ENCODE data around the gene PPM1M.

The PPM1M gene, protein sequence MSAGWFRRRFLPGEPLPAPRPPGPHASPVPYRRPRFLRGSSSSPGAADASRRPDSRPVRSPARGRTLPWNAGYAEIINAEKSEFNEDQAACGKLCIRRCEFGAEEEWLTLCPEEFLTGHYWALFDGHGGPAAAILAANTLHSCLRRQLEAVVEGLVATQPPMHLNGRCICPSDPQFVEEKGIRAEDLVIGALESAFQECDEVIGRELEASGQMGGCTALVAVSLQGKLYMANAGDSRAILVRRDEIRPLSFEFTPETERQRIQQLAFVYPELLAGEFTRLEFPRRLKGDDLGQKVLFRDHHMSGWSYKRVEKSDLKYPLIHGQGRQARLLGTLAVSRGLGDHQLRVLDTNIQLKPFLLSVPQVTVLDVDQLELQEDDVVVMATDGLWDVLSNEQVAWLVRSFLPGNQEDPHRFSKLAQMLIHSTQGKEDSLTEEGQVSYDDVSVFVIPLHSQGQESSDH

DNA sequence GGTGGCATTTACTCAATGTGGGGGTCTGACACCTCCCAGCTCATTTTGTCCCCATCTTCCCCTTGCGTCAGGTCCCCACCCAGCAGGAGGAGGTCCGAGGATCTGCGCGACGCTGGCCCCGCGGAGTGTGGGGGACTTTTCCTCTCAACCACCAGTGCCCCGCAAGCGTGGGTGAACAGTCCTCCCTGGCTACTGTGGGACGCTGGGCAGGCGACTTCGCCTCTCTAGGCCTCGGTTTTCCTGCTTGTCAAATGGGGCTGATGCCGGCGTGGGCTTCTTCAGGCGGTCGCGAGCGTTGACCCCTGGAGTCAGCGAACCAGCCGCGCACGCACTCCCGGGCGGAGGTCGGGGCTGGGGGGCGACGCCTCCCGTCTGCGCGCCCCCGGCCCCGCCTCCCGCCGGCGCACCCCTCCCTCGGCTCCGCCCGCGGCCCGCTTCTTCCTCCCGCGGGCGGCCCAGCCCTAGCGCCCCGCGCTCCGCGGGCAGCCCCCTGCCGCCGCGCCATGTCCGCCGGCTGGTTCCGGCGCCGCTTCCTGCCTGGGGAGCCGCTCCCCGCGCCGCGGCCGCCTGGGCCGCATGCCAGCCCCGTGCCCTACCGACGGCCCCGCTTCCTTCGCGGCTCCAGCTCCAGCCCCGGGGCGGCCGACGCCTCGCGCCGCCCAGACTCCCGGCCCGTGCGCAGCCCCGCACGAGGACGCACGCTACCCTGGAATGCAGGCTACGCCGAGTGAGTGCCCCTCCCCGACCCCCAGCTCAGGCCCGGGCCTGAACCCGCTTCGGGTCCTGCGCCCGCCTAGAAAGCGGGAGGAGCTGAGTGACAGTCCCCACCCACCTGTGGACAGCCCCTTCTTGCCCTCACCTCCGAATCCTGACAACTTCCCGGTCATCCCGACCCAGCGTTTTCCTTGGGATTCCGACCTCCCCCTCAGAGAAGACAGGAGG, at the start of gene PPM1M:
TSS of gene PPM1M (plus strand) at position 438 of the 942 bp plus-strand sequence. CDS start at position 504, 66 bp downstream.
- DNase-seq (ENCODE audit: low spot score) = peak; percentile 51

DNA sequence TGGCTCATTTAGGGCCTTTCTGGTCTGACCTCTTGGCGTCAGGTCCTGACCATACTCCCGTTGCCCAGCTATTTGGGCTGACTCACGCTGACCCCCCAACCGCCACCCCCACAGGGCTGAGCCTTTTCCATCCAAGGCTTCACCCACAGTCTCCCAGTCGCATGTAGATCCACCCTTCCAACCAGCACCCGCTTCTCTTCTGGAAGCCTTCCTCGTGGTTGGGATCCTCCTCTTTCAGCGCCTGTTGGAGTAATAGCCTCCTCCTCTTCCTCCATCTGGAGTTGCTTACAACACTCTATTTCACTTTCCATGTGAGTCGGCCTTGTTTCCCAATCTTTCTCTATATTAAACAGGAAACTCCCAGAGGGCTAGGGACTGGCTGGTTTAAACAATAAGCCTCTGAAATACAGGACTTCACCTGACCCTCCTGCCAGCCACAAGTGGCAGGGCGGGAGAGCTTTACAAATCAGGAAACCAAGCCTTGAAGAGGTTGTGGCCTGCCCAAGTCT, 49.7 kb upstream of the PPM1M start:
- no peak for DNase-seq (ENCODE audit: low spot score)

DNA sequence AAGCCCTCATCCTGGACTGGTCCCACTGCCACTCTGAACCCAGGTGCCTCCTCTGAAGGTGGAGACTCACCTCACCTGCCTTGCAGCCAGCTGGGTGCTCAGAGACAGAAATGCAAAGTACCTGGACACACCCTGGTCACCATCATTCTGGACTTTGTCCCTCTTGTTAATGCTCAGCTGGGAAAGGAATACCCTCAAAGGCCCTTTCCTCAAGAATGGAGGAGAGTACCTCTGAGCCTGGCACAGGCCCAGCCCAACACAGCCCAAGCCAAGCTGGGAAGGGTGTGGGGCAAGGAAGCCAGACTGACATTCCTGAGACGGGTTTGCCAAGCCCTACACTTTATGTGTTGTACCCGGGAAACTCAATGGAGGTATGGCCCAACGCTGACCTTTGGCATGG, 48.6 kb upstream of the PPM1M start:
- no peak for DNase-seq (ENCODE audit: low spot score)

DNA sequence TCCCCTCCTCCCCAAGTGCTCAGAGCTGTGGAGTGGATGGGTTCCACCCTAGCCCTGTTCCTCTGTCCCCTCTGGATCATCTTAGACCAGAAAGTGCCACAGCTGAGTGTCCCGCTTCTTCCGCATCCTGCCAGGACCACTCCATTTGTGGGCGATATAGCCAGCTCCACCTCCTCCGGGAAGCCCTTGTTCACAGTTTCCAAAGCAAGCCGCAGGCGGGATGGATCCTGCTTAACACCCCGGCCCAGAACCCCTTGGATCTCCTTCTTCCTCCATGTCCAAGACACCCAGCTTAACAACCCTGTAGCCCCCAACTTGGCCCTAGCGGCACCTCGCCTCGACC, 48.1 kb upstream of the PPM1M start:
- DNase-seq (ENCODE audit: low spot score) = no peak

DNA sequence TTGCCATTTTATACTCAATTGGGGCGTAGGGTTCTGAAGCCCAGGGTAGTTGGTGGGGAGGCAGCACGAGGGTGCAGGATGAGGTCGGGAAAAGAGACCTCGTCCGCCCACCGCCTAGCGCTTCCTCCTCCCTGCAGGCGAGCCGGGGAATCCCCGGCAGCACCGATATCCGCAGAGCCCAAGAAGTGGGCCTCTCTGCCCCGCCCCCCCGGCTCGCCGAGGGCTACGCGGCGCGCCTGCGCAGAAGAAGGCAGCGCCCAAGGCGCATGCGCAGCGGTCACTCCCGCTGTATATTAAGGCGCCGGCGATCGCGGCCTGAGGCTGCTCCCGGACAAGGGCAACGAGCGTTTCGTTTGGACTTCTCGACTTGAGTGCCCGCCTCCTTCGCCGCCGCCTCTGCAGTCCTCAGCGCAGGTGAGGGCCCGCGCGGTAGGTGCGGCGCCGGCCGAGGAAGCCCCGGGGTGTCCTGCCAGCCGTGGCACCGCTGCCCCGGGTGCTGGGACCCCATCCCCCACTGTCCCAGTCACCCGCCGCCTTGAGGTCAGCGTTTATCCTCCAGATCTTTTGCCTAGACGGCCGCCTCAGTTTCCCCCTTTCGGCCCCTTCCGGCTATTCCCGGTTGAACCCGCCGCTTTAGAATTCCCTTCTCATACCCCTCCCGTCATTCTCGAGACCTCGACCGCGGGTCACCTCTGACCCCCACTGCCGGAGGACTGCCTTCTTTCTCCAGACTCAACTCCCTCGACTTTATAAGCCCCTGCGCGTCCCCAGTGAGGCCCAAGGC, 47.5 kb upstream of the PPM1M start, which contains the start of gene ALAS1:
TSS of gene ALAS1 (plus strand) at position 319 of the 784 bp plus-strand sequence. CDS start 1,082 bp downstream, outside the sequence.
- DNase-seq (ENCODE audit: low spot score) = peak; percentile 90

DNA sequence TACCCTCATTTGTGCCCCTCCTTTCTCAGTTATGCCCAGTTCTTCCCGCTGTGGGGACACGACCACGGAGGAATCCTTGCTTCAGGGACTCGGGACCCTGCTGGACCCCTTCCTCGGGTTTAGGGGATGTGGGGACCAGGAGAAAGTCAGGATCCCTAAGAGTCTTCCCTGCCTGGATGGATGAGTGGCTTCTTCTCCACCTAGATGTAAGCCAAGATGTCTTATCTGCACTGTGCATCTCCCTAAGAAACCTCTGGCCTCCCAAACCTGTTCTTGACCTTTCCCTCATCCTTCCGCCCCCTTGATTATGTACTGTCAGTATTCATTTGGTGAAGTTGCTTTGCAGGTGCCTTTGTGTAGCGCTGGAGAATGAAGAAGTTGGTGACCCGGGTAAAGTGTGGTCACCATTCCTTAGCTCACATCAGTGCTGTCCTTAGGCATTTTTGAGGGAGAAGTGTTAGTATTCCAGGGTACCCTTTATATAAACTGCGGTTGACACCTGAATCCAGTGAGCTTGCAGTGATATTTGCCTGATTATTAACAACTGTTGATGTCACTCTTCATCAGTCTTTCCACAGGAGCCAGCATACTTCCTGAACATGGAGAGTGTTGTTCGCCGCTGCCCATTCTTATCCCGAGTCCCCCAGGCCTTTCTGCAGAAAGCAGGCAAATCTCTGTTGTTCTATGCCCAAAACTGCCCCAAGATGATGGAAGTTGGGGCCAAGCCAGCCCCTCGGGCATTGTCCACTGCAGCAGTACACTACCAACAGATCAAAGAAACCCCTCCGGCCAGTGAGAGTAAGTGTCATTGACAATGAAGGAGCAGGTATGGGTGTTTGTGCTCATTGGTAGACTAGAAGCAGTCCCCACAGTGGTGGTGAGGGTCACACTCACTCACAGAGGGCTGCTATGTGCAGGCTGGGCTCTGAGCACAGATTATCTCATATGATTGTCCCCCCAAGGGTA, 46.6 kb upstream of the PPM1M start:
- no peak for DNase-seq (ENCODE audit: low spot score)

DNA sequence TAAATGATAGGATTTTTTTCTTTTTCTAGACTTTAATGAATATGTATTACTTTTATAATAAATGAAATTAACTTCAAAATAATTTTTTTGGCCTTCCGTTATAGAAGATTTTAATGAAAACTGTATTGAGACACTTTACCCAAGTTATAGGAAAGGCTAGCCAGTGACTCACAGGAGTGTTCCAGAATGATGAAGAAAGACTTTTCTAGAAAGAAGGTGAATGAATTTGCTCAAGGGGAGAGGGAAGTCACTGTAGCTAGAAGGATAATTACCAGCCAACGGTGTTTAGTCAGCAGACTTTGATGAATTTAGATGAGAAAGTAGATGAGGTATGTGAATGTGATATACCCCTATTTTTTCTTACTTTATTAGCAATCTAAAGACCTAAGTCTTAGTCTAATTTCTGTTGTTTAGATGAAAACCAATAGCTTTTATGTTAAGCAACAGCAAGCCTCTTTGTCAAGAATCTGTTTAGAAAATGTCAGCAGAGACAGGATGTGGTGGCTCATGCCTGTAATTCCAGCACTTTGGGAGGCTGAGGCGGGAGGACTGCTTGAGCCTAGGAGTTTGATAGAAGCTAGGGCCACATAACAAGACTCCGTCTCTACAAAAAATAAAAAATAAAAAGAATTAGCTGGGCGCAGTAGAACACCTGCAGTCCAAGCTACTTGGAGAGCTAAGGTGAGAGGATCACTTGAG, 44.4 kb upstream of the PPM1M start:
- DNase-seq (ENCODE audit: low spot score) = peak; percentile 21

DNA sequence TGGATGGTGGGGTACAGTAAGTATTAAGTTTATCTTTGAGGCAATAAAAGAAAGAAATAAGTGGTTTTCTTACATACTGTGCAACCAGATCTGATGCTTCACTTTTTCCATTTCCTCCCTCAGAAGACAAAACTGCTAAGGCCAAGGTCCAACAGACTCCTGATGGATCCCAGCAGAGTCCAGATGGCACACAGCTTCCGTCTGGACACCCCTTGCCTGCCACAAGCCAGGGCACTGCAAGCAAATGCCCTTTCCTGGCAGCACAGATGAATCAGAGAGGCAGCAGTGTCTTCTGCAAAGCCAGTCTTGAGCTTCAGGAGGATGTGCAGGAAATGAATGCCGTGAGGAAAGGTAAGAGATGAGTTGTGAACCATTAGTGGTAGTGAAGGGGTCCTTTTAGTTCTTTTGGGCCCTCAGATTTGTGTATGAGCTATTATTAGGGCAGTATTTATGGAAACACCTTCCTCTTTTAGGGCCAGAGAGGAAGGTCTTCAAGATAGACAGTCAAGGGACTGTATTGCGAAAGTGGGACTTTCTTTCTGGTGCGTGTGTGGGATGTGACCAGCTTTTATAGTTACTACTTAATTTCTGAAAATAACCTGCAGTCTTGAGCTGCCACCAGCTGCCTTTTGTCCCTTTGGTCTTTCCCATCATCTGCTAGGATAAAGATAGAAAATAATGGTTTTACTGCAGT, 43.0 kb upstream of the PPM1M start:
- DNase-seq (ENCODE audit: low spot score) = no peak

DNA sequence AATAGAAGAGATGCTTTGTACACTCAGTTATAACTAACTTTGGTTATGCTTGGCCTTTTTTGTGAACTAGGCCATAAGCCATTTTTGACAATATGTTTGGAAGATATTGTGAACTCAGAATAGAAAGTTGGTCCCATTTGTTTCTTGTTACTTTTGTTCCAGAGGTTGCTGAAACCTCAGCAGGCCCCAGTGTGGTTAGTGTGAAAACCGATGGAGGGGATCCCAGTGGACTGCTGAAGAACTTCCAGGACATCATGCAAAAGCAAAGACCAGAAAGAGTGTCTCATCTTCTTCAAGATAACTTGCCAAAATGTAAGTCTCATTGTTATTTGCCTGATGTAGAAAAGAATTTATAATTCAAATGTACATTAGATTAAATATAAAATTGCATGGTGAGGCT, 41.9 kb upstream of the PPM1M start:
- DNase-seq (ENCODE audit: low spot score) = no peak

DNA sequence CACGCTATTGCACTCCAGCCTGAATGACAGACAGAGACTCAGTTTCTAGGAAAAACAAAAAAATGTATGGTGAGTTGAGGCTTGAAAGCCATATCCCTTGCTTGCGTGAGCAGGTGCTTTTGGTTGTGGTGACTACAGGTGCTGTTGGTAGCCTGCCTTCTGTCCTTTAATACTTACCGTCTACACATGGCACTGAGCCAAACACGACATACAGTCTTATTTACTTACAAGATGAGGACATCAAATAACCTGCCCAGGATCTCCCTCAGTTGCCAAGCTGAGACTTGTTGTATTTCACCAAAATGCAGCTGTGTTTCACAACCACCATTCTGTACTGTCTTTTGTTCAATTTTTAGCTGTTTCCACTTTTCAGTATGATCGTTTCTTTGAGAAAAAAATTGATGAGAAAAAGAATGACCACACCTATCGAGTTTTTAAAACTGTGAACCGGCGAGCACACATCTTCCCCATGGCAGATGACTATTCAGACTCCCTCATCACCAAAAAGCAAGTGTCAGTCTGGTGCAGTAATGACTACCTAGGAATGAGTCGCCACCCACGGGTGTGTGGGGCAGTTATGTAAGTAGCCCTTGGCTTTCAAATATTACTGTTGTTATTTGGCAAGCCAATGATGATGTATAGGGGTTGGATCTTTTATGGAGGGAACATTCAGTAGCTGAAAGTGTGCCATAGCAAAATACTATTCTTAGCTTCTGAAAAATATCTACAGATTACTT, 41.1 kb upstream of the PPM1M start:
- peak; percentile 45 for DNase-seq (ENCODE audit: low spot score)

DNA sequence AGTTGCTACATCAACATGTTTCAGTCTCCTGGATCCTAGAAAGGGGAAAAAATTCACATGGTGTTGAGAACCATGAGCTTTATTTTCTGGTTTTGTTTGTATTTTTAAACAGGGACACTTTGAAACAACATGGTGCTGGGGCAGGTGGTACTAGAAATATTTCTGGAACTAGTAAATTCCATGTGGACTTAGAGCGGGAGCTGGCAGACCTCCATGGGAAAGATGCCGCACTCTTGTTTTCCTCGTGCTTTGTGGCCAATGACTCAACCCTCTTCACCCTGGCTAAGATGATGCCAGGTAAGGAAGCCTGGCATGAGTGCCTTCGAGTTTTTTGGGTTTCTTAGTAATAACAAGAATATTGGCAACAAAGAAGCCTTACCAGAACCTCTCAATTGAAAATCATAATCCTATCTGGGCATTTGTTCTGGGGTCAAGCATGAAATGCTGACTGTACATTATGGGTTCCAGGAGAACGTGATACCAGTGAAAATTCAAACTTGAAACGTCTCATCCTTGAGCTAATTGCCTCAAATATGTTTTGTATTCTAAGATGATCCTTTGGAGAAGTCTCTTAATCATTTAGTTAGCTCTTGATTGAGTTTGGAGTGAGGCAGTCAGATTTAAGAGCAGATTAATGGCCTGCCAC, 39.7 kb upstream of the PPM1M start:
- no peak for DNase-seq (ENCODE audit: low spot score)

DNA sequence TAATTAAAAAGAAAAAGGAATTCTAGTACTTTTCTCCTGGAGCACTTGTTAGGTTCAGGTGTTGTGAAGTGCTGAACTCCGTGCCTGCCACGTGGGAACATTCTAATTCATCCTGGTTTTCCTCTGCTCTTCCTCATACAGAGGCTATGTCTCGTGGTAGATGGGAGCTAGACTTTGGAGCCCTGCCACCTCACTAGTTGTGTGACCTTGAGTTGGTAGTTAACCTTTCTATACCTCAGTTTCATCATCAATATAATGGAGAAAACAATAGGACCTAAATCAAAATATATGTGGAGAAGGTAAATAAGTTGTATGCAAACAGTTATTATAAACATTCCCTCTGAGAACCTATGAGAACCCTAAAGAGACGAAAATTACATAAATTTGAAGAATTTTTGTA, 37.0 kb upstream of the PPM1M start:
- DNase-seq (ENCODE audit: low spot score) = no peak

DNA sequence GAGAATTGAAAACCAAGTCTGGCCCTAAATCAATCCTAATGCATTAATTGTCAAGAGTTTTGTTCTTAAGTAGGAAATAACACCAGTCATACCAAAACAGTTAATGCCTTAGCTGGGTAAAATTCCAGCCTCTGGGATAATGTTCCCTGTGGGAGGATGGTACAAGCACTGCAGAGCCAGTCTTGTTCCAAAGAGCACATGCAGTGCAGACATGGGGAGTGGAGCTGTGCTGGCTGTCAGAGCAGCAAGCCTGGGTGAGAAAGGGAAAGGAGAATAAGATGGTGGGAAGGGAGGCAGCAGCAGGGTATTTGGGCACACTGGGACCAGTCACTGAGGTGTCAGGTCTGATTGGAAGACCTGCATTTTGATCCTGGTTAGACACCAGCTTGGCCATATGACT, 35.5 kb upstream of the PPM1M start:
- no peak for DNase-seq (ENCODE audit: low spot score)

DNA sequence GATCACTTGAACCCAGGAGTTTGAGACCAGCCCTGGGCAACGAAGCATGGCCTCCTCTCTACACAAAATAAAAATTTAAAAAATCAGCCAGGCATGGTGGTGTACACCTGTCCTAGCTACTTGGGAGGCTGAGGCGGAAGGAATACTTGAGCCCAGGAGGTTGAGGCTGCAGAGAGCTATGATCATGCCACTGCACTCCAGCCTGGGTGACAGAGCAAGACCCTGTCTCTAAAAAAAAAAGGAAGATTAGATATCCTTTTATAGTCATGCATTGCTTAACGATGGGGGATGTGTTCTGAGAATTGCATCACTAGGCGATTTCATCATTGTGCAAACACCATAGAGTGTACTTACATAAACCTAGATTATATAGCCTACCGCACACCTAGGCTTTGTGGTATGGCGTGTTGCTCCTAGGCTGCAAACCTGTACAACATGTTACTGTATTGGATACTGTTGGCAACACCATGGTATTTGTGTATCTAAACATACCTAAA, 35.0 kb upstream of the PPM1M start:
- no peak for DNase-seq (ENCODE audit: low spot score)

DNA sequence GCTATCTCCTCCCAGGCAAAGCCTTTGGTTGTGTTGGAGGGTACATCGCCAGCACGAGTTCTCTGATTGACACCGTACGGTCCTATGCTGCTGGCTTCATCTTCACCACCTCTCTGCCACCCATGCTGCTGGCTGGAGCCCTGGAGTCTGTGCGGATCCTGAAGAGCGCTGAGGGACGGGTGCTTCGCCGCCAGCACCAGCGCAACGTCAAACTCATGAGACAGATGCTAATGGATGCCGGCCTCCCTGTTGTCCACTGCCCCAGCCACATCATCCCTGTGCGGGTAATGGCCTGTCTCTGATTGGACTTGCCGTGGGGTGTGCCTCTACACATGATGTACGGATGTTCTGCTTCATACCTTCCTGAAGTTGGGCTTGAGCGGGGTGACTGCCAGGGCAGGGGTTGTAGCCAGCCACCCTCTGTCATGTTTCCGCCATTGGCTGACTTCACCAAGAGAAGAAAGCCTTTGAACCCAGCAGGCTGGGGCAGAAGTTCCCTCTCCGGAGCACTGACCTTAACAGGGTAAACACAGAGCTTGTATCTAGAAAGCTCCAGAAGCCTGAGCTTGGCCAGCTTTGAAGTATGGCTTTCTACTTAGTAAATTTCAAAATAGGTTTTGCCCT, 34.2 kb upstream of the PPM1M start:
- DNase-seq (ENCODE audit: low spot score) = no peak

DNA sequence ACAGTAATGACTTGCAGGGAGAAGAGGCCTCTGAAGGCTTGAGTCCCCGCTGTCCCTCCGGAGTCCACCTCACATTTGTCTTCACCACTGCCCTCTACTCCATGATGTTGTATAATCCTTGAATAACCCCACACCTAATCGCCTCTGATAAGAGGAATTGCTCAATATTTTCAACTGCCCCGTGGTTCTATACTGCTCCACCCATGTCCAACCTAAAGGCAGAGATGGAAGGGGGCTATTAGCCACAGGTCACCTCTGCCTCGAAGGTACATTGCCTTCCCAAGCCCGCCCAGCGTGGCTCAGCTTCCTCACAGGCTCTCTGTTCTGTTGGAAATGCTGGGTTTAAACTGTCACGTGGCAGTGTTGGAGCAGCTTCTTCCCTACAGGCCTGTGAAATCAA, 32.6 kb upstream of the PPM1M start:
- DNase-seq (ENCODE audit: low spot score) = no peak

DNA sequence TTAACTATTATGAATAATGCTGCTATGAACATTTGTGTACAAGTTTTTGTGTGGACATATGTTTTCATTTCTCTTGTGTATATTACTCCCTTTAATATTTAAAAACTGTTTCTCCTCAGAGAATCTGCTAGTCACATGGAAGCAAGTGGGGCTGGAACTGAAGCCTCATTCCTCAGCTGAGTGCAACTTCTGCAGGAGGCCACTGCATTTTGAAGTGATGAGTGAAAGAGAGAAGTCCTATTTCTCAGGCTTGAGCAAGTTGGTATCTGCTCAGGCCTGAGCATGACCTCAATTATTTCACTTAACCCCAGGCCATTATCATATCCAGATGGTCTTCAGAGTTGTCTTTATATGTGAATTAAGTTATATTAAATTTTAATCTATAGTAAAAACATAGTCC, 31.7 kb upstream of the PPM1M start:
- DNase-seq (ENCODE audit: low spot score) = no peak

DNA sequence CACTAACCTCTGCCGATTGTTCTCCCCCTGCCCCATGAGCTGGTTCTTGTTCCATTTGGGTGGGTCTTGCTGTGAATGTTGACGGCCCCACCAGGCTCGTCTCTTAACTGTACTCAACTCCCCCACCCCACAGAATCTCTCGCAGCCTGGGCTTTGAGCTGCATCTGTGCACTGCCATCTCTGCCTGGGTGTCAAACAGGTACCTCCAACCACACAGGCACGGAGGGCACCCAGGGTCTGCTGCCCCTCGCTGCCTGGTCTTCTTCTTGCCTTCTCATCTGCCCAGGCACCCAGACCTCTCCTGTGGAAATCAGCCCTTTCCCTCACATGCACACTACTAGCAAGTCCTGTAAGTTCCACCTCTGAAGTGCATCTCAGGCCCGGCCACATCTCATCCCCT, 30.2 kb upstream of the PPM1M start:
- DNase-seq (ENCODE audit: low spot score) = no peak

Data from RKO (cell line).